ENCODE data around the gene PERM1. TPM values are rescaled to one million over a fixed set of nuclear protein-coding genes. Genes with fewer than 3 reads are reported as not detected.

Gene PERM1
- total and polyA plus RNA-seq, 9 of the 15 experiments (the other 6 are each of a cell fraction or from before 2014, with no cell fraction given) = not detected

DNA sequence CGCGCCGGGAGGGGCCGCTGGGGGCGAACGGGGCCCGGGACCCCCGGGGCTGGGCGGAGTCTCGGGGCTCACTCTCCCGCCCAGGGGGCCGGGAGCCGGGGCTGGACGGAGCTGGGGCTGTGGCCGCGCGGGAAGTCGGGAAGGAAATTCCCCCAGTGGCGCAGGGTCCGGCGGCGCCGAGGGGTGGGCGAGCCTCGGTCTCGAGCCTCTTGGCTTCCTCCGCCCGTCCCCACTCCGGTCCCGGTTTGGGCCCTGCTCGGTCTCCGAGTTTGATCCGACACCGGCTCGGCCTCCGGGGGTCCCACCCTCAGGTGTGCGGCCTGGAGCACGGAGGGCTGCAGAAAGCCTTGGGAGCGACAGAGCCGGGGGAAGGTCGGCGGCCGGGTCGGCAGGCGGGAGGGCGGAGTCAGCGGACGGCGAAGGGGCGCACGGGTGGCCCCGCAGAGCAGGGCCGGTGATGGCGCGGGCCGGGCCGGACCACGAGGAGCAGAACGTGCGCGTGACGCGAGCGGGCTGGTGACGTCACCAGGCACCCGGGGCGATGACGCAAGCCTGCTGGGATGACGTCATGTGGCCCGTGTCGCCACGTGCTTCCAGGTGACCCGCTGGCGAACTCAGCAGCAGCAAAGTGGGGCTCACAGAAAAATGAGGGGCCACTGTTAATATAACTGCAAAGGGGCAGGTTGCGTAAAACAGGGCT is 18.6 kb upstream of the PERM1 start (continued):
- TF ChIP-seq HMGXB4 (CRISPR knock-in tag; IDR thresholded peaks at IDR 0.05) = peak; percentile 95; the same call in 1 of the 2 replicates
- TF ChIP-seq DPF2 (IDR thresholded peaks at IDR 0.05) = peak; percentile 62
- TF ChIP-seq, protein P1, sequence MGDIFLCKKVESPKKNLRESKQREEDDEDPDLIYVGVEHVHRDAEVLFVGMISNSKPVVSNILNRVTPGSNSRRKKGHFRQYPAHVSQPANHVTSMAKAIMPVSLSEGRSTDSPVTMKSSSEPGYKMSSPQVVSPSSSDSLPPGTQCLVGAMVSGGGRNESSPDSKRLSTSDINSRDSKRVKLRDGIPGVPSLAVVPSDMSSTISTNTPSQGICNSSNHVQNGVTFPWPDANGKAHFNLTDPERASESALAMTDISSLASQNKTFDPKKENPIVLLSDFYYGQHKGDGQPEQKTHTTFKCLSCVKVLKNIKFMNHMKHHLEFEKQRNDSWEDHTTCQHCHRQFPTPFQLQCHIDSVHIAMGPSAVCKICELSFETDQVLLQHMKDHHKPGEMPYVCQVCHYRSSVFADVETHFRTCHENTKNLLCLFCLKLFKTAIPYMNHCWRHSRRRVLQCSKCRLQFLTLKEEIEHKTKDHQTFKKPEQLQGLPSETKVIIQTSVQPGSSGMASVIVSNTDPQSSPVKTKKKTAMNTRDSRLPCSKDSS (IDR thresholded peaks at IDR 0.05; ENCODE audit: low read depth, partially characterized antibody) = no peak
- peak; percentile 79 for TF ChIP-seq PRPF4 (IDR thresholded peaks at IDR 0.05; ENCODE audit: insufficient read depth, low read depth, low read length, poor library complexity, severe bottlenecking)
- peak; percentile 99 for TF ChIP-seq ZFX (CRISPR knock-in tag; IDR thresholded peaks at IDR 0.05)
- TF ChIP-seq, protein P2, sequence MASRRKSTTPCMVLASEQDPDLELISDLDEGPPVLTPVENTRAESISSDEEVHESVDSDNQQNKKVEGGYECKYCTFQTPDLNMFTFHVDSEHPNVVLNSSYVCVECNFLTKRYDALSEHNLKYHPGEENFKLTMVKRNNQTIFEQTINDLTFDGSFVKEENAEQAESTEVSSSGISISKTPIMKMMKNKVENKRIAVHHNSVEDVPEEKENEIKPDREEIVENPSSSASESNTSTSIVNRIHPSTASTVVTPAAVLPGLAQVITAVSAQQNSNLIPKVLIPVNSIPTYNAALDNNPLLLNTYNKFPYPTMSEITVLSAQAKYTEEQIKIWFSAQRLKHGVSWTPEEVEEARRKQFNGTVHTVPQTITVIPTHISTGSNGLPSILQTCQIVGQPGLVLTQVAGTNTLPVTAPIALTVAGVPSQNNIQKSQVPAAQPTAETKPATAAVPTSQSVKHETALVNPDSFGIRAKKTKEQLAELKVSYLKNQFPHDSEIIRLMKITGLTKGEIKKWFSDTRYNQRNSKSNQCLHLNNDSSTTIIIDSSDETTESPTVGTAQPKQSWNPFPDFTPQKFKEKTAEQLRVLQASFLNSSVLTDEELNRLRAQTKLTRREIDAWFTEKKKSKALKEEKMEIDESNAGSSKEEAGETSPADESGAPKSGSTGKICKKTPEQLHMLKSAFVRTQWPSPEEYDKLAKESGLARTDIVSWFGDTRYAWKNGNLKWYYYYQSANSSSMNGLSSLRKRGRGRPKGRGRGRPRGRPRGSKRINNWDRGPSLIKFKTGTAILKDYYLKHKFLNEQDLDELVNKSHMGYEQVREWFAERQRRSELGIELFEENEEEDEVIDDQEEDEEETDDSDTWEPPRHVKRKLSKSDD (conservative IDR thresholded peaks at IDR 0.05; ENCODE audit: low read length) = 0 out of 2 replicates have a peak, but pooled peaks have one; percentile 62
- TF ChIP-seq ZNF23 (CRISPR knock-in tag; IDR thresholded peaks at IDR 0.05) = no peak
- TF ChIP-seq, protein P3, sequence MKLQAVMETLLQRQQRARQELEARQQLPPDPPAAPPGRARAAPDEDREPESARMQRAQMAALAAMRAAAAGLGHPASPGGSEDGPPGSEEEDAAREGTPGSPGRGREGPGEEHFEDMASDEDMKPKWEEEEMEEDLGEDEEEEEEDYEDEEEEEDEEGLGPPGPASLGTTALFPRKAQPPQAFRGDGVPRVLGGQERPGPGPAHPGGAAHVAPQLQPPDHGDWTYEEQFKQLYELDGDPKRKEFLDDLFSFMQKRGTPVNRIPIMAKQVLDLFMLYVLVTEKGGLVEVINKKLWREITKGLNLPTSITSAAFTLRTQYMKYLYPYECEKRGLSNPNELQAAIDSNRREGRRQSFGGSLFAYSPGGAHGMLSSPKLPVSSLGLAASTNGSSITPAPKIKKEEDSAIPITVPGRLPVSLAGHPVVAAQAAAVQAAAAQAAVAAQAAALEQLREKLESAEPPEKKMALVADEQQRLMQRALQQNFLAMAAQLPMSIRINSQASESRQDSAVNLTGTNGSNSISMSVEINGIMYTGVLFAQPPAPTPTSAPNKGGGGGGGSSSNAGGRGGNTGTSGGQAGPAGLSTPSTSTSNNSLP (IDR thresholded peaks at IDR 0.05; ENCODE audit: borderline replicate concordance, low read depth, low read length) = no peak
- peak in 1 of 2 experiments; percentile 92; a peak in 2 of 4 replicates for TF ChIP-seq HDAC1 (IDR thresholded peaks at IDR 0.05)
- peak; percentile 76; the same call in 1 of the 2 replicates for TF ChIP-seq RFX5 (IDR thresholded peaks at IDR 0.05; ENCODE audit: low read depth, low read length)
- peak; percentile 86 for TF ChIP-seq ERF (CRISPR knock-in tag; IDR thresholded peaks at IDR 0.05)
- TF ChIP-seq GABPA (tag; conservative IDR thresholded peaks at IDR 0.05; ENCODE audit: low read depth) = peak; percentile 52; the same call in 1 of the 2 replicates
- TF ChIP-seq E2F3 (CRISPR knock-in tag; IDR thresholded peaks at IDR 0.05) = peak; percentile 56; the same call in 1 of the 2 replicates
- TF ChIP-seq, protein P4, sequence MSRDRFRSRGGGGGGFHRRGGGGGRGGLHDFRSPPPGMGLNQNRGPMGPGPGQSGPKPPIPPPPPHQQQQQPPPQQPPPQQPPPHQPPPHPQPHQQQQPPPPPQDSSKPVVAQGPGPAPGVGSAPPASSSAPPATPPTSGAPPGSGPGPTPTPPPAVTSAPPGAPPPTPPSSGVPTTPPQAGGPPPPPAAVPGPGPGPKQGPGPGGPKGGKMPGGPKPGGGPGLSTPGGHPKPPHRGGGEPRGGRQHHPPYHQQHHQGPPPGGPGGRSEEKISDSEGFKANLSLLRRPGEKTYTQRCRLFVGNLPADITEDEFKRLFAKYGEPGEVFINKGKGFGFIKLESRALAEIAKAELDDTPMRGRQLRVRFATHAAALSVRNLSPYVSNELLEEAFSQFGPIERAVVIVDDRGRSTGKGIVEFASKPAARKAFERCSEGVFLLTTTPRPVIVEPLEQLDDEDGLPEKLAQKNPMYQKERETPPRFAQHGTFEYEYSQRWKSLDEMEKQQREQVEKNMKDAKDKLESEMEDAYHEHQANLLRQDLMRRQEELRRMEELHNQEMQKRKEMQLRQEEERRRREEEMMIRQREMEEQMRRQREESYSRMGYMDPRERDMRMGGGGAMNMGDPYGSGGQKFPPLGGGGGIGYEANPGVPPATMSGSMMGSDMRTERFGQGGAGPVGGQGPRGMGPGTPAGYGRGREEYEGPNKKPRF (IDR thresholded peaks at IDR 0.05; ENCODE audit: low read depth, low read length) = no peak

All from K562 (cell line).